NCI-H1417 (cell line): ENCODE data around the gene CAMTA1.
A peak's percentile ranks its signal among the peaks of the same experiment; 100 is the strongest.

Experiments
- DNase-seq, 3 experiments: peaks; one replicate each; lab custom pipeline; 2025; lab: John Stamatoyannopoulos, UW

Gene CAMTA1

DNA sequence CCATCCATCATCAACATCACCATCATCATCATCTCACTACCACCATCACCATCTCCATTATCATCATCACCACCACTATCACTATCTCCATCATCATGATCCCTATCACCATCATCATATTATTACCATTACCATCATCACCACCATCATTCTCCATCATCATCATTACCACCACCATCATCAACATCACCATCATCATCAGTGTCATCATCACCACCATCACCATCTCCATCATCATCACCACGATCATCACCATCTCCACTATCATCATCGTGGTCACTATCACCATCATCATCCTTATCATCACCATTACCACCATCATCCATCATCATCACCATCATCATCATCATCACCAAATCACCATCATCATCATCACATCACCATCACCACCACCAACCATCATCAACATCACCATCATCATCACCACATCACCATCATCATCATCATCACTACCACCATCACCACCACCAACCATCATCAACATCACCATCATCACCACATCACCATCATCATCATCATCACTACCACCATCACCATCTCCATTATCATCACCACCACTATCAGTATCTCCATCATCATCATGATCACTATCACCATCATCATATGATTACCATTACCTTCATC lies 783.8 kb downstream of the CAMTA1 start:
- DNase-seq, result no peak

- DNase-seq, result no peak
These were observed 785.1 kb downstream of the CAMTA1 start for GRCh38 chr1:7570311-7570710.

DNA sequence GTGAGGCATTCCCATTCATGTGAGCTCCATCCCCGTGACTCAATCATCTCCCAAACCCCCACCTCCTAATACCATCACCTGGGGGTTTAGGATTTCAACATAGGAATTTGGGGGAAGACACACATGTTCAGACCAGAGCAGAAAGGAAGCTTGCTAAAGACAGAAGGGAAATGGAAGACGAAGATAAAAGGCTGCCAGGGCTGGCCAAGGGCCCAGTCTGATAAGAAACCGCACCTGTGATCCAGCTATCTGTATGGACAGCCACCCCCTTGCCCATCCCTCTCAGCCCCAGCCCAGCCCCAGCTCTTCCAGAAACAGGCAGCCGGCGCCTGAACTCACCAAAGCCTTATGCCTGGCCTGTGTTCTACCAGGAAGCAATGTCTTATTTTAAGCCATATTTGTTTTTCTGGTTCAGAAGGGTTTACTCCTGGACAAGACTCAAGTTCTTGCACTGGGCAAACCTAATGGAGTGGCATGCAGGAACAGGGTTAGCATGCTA lies 787.4 kb downstream of the CAMTA1 start:
- no peak for DNase-seq

DNA sequence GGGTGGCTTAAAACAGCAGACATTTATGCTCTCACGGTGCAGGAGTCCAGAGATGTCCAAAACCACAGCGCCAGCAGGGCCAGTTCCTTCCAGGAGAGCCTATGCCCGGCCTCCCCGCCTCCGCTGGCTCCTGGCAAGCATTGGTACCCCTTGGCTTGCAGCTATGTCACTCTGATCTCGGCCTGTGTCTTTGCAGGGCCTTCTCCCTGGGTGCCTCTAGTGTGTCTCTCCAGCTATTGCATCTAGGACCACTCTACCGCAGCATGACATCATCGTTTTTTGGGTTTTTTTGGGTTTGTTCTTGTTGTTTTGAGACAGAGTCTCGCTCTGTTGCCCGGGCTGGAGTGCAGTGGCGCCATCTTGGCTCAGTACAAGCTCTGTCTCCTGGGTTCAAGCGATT lies 788.2 kb downstream of the CAMTA1 start:
- no peak for DNase-seq

GRCh38 chr1:7574121-7575040 lies 789.1 kb downstream of the CAMTA1 start:
- DNase-seq, result peak in 2 of 3 experiments; percentile 43 to 70

DNA sequence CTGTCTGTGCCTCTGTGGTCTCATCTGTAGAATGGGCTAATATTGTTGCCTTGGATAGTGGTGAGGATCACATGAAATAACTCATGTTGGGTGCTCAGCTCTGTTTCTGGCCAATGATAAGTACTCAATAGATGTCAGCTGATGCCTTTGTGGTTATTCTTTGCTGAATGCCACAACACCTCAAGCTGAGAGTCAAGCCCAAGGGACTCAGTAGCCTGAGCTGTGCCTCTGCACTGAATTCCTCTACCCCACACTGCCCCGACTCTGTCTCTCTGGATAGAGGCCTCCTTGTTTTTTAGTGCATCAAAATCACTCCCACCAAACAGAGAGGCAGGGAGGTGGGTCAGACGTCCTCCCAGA lies 789.8 kb downstream of the CAMTA1 start:
- DNase-seq, result no peak

- no peak for DNase-seq
These were observed 791.8 kb downstream of the CAMTA1 start for GRCh38 chr1:7576946-7577657.

DNA sequence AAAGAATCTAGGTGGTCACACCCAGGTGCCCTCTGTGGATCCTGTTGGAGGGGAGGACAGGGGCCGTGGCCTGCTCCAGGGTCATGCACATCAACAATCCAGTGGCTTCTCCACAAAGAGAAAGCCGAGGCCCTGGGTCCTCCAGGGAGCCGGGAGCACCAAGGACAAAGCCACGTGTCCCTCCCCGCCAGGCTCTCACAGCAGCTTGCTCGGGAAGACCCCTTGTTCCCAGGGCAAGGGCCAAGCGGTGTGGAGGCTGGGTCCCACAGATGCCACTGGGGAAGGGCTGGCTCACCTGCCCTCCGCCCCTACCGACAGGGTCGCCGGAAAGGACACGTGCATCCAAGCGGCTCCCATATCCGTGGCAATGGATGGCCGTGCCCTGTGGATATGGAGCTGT lies 793.0 kb downstream of the CAMTA1 start:
- DNase-seq, result no peak

DNA sequence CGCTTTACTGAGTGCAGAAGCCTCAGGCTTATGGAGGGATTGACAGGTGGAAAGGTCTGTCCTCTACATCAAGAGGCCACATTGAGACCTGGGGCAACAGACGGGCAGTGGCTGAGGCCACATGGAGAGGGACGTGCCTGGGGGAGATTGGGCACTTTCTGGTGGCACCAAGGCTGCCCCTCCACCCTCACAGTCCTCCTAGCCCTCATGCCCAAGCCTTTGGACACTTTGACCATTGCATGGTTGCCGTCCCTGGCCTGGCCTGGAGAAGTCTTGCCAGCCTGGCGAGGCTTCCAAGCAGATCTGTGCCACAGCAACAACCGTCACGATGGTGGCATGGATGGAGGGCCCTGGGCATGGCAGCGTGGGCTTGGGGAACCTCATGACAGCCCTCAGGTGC lies 793.8 kb downstream of the CAMTA1 start:
- no peak for DNase-seq

DNA sequence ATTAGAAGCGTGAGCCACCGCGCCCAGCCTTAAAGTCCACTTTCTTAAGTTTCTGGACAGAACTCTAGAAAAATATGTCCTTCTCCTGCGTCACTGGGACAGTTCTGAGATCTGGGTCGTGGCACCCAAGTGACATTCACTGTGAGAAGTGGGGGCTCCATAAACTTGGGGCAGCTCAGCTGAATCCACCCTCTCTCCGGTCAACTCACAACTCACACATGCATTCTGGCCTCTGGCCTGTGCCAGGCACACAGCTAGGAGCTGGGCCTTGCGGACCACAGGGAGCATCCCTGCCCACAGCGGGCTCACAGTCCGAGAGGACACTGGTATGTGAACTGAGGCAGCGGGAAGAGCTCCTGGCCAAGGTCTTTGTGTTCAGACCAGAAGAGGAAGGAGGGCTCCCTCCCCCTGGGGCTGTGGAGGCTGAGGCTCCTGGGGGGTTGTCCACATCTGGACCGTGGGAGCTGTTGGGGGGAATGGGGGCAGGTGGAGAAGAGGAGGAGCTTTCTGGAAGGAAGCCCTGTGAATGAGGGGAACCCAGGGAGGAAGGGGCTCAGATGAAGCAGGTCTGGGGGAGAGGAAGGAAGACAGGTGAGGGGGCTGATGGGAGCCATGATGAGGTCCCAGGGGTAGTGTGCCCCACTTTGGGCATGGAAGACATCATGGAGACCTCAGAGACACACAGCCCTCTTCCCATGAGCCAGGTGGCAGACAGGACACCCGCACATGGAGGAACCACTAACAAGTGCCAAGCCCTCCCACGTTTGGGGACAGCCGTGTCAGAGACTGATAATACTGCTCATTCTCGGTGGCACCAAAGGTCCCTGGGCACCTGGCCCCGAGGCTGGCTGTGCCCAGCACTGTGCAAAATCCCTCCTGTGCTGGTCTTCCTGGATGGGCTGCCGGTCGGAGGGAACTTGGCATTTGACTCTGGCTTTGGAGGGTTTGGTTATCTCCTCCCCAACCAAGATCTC lies 794.9 kb downstream of the CAMTA1 start:
- DNase-seq, result no peak

GRCh38 chr1:7580923-7581753 lies 795.9 kb downstream of the CAMTA1 start:
- peak; percentile 22 to 70 (median 60) for DNase-seq

DNA sequence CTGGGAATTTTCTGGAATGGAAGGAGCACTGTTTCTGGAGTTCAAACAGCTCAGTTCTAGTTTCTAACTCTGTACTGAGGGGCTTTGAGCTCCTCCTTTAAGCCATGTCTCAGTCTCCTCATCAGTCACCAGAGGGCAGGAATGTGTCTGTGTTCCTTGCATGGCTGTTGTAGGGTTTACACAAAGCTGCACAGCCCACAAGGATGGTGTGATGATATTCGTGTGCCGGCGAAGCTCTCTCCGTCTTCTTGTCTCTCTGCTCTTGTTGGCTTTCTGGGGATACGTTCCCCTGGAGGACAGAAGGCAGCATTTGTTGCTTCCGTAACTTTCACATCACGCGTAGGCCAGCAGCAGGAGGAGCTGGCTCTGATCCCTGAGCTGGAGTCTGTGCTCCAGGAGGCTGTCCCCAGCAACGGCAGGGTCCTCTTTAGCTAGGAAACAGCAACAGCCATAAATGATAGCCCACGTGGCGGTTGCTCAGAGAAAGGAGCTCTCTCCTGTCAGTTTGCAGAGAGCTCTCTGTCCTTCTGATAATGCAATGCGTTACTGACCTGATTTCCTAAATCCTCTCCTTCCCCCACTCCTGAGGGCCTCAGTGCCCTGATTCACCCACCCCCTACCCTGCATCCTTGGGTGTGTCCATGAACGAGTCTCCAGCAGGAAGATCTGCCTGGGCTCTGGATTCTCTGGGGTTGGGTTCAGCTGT lies 796.7 kb downstream of the CAMTA1 start:
- DNase-seq, result peak in 1 of 3 experiments; percentile 41

GRCh38 chr1:7582460-7582972 lies 797.3 kb downstream of the CAMTA1 start:
- DNase-seq, result no peak

- no peak for DNase-seq
These were observed 798.2 kb downstream of the CAMTA1 start for GRCh38 chr1:7583291-7584096.

DNA sequence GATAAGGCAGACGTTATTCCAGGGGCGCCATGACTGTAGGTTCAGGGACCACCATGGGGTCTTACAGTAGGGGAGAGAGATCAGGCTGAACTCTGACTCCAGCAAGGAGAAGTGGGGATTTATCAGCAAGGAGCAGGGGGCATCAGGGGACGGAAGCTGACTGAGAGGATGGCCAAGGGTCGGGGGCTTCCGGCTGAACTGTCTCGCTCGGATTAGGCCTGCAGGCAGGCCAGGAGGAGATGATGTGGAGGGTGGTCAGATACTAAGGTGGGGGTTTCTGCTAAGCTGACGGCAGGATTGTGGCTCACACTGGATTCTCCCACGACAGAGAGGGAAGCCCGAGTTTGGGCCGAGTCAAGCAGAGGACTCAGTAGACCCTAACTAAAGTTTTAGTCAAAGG lies 798.9 kb downstream of the CAMTA1 start:
- DNase-seq, result no peak

GRCh38 chr1:7584643-7585042 lies 799.4 kb downstream of the CAMTA1 start:
- no peak for DNase-seq

GRCh38 chr1:7585216-7585907 lies 800.1 kb downstream of the CAMTA1 start:
- no peak for DNase-seq
